Skeletal muscle tissue (tissue), 4 donors: Measurements from ENCODE around the gene EDNRA. TPM values are rescaled to one million over a fixed set of nuclear protein-coding genes. Genes with fewer than 3 reads are reported as not detected.

Experiments
- H3K27ac ChIP-seq: one replicate; pipeline ENCODE4 v1.7.0; 2013; ENCODE audit warnings: mild to moderate bottlenecking, low read depth, low read length, inconsistent platforms
- H3K27me3 ChIP-seq, 3 donors: one replicate each; pipeline ENCODE4 v1.7.0; 2013; ENCODE audit warnings: low read length in 3 of 3; ENCODE audit not compliant: control insufficient read depth in 3 of 3, insufficient read depth in 3 of 3
- H3K36me3 ChIP-seq, 3 donors: one replicate each; pipeline ENCODE4 v1.7.0; 2013; ENCODE audit warnings: low read length in 3 of 3; ENCODE audit not compliant: control insufficient read depth in 3 of 3, insufficient read depth in 3 of 3
- H3K4me1 ChIP-seq, 3 donors: one replicate each; pipeline ENCODE4 v1.7.0; 2013; ENCODE audit warnings: low read length in 3 of 3, mild to moderate bottlenecking in 3 of 3; ENCODE audit not compliant: control insufficient read depth in 3 of 3, insufficient read depth in 3 of 3
- H3K4me3 ChIP-seq, 3 donors: one replicate each; pipeline ENCODE4 v1.7.0; 2013; ENCODE audit warnings: low read length in 3 of 3
- H3K9ac ChIP-seq, 3 donors: one replicate each; pipeline ENCODE4 v1.7.0; 2013; ENCODE audit warnings: low read length in 3 of 3, mild to moderate bottlenecking in 3 of 3, moderate library complexity in 2 of 3, low read depth in 1 of 3
- H3K9me3 ChIP-seq, 3 donors: one replicate each; pipeline ENCODE4 v1.7.0; 2013; ENCODE audit warnings: low read length in 3 of 3; ENCODE audit not compliant: control insufficient read depth in 3 of 3
- total RNA-seq: library from RNA; depleted of rRNA; stranded (reverse); fragments of >200 nt; gene quantifications from one replicate; pipeline ENCODE4 v1.2.3, GENCODE V29; 2014
- donor health status: Osteomylitis.

The EDNRA gene
- total RNA-seq, 1 donor from 2014 or later: 41.8 TPM

- Histone ChIP-seq H3K9me3 (no peaks in the 10 kb centered on the region), H3K4me3 (no peak overlapping the region), H3K27me3 (no peaks in the 10 kb centered on the region), H3K27ac (peak overlapping the region; percentile 32), H3K9ac (no peak overlapping the region), H3K36me3 (no peaks in the 10 kb centered on the region), H3K4me1 (no peaks in the 10 kb centered on the region)
Observed at GRCh38 chr4:147492761-147493160, 11.9 kb downstream of the EDNRA start.

- Histone ChIP-seq H3K27me3 (no peaks in the 10 kb centered on the region), H3K9me3 (no peaks in the 10 kb centered on the region), H3K4me3 (no peak overlapping the region), H3K36me3 (no peaks in the 10 kb centered on the region), H3K27ac (peak overlapping the region; percentile 32), H3K9ac (no peak overlapping the region), H3K4me1 (no peaks in the 10 kb centered on the region)
Observed at GRCh38 chr4:147493307-147493706, 12.4 kb downstream of the EDNRA start.

GRCh38 chr4:147494301-147494700, 13.4 kb downstream of the EDNRA start:
- no peak overlapping the region for H3K4me3 ChIP-seq
- no peaks in the 10 kb centered on the region for H3K27me3 ChIP-seq
- H3K9me3 ChIP-seq: no peaks in the 10 kb centered on the region
- H3K36me3 ChIP-seq: no peaks in the 10 kb centered on the region
- no peaks in the 10 kb centered on the region for H3K4me1 ChIP-seq
- H3K9ac ChIP-seq: no peak overlapping the region
- H3K27ac ChIP-seq: no peak overlapping the region

- H3K4me3 ChIP-seq: no peak overlapping the region
- no peaks in the 10 kb centered on the region for H3K27me3 ChIP-seq
- no peaks in the 10 kb centered on the region for H3K36me3 ChIP-seq
- H3K9ac ChIP-seq: no peak overlapping the region
- no peaks in the 10 kb centered on the region for H3K9me3 ChIP-seq
- no peaks in the 10 kb centered on the region for H3K4me1 ChIP-seq
- no peak overlapping the region for H3K27ac ChIP-seq
Observed at GRCh38 chr4:147496500-147496899, 15.6 kb downstream of the EDNRA start.

GRCh38 chr4:147498031-147498660, 17.2 kb downstream of the EDNRA start:
- Histone ChIP-seq H3K27ac (no peak overlapping the region), H3K36me3 (no peaks in the 10 kb centered on the region), H3K9me3 (no peaks in the 10 kb centered on the region), H3K4me1 (no peaks in the 10 kb centered on the region), H3K9ac (no peak overlapping the region), H3K27me3 (no peaks in the 10 kb centered on the region), H3K4me3 (no peak overlapping the region)

- peaks cover 0 to 1% (median 0%) of the 10 kb centered on the region in 3 donors for H3K27me3 ChIP-seq
- H3K9ac ChIP-seq: no peak overlapping the region
- H3K4me1 ChIP-seq: no peaks in the 10 kb centered on the region
- H3K9me3 ChIP-seq: no peaks in the 10 kb centered on the region
- H3K36me3 ChIP-seq: no peaks in the 10 kb centered on the region
- no peak overlapping the region for H3K27ac ChIP-seq
- no peak overlapping the region for H3K4me3 ChIP-seq
Observed at GRCh38 chr4:147508346-147508745, 27.4 kb downstream of the EDNRA start.

- H3K9me3 ChIP-seq: no peaks in the 10 kb centered on the region
- H3K4me3 ChIP-seq: no peak overlapping the region
- H3K27me3 ChIP-seq: no peaks in the 10 kb centered on the region
- no peaks in the 10 kb centered on the region for H3K4me1 ChIP-seq
- H3K27ac ChIP-seq: no peak overlapping the region
- no peaks in the 10 kb centered on the region for H3K36me3 ChIP-seq
- H3K9ac ChIP-seq: no peak overlapping the region
Observed at GRCh38 chr4:147509386-147509785, 28.5 kb downstream of the EDNRA start.

- Histone ChIP-seq H3K4me3 (no peak overlapping the region), H3K9me3 (no peaks in the 10 kb centered on the region), H3K27me3 (no peaks in the 10 kb centered on the region), H3K9ac (no peak overlapping the region), H3K36me3 (no peaks in the 10 kb centered on the region), H3K27ac (no peak overlapping the region), H3K4me1 (no peaks in the 10 kb centered on the region)
Observed at GRCh38 chr4:147510962-147511668, 30.2 kb downstream of the EDNRA start.

- no peaks in the 10 kb centered on the region for H3K27me3 ChIP-seq
Observed at GRCh38 chr4:147513091-147513490, 32.2 kb downstream of the EDNRA start.

GRCh38 chr4:147513952-147514351, 33.1 kb downstream of the EDNRA start:
- no peaks in the 10 kb centered on the region for H3K4me1 ChIP-seq

More at GRCh38 chr4:147513091-147513490, 32.2 kb downstream of the EDNRA start:
- H3K9me3 ChIP-seq: no peaks in the 10 kb centered on the region
- H3K27ac ChIP-seq: no peak overlapping the region
- H3K9ac ChIP-seq: no peak overlapping the region
- no peaks in the 10 kb centered on the region for H3K36me3 ChIP-seq
- no peak overlapping the region for H3K4me3 ChIP-seq
- H3K4me1 ChIP-seq: no peaks in the 10 kb centered on the region

More at GRCh38 chr4:147513952-147514351, 33.1 kb downstream of the EDNRA start:
- H3K9ac ChIP-seq: no peak overlapping the region
- H3K36me3 ChIP-seq: no peaks in the 10 kb centered on the region
- H3K27me3 ChIP-seq: no peaks in the 10 kb centered on the region
- H3K27ac ChIP-seq: no peak overlapping the region
- H3K4me3 ChIP-seq: no peak overlapping the region
- H3K9me3 ChIP-seq: no peaks in the 10 kb centered on the region
